HCEC 1CT (cell line): ENCODE results near the gene RIN3.
A peak's percentile ranks its signal among the peaks of the same experiment; 100 is the strongest.

Source experiments
- DNase-seq: peaks from one replicate; pipeline ENCODE4 v3.0.0-alpha.2; 2017

RIN3 gene

GRCh38 chr14:92695562-92695961 is 182.0 kb downstream of the RIN3 start:
- no peak for DNase-seq

DNA sequence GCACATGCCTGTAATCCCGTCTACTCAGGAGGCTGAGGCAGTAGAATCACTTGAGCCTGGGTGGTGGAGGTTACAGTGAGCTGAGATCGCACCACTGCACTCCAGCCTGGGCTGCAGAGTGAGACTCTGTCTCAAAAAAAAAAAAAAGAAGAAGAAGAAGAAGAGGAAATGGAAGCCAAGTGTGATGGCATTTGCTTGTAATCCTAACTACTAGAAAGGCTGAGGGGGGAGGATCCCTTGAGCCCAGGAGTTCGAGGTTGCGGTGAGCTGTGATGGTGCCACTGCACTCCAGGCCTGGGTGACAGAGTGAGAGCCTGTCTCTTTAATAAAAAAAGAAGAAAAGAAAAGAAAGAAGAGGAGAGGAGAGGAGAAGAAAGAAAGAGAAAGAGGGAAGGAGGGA is 182.8 kb downstream of the RIN3 start:
- DNase-seq: no peak

- no peak for DNase-seq
Observed at GRCh38 chr14:92698393-92698792, 184.8 kb downstream of the RIN3 start.

- no peak for DNase-seq
Observed at GRCh38 chr14:92701826-92702225, 188.2 kb downstream of the RIN3 start.

DNA sequence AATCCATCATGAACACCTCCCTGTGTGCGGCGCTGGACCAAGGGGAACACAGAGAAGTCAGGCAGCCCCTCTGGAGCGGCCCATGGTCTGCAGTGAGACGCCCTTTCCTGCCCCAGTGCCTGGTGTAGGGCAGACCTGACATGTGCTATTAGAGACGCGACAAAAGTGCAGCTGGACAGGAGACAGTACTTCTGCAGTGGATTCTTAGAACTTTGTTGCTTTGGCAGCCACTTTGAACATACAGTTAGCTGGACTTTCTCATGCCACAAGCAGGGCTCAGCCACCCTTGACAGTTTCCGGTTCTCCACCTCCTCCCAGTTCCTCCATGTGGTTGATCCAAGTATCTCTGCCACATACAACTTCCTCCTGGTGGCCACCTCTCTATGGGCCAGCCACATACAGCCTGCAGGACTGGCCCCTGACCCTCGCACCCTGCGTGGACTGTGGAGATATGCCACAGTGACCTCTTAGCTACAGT is 188.9 kb downstream of the RIN3 start:
- DNase-seq: no peak

GRCh38 chr14:92703516-92703915 is 189.9 kb downstream of the RIN3 start:
- DNase-seq: no peak

DNA sequence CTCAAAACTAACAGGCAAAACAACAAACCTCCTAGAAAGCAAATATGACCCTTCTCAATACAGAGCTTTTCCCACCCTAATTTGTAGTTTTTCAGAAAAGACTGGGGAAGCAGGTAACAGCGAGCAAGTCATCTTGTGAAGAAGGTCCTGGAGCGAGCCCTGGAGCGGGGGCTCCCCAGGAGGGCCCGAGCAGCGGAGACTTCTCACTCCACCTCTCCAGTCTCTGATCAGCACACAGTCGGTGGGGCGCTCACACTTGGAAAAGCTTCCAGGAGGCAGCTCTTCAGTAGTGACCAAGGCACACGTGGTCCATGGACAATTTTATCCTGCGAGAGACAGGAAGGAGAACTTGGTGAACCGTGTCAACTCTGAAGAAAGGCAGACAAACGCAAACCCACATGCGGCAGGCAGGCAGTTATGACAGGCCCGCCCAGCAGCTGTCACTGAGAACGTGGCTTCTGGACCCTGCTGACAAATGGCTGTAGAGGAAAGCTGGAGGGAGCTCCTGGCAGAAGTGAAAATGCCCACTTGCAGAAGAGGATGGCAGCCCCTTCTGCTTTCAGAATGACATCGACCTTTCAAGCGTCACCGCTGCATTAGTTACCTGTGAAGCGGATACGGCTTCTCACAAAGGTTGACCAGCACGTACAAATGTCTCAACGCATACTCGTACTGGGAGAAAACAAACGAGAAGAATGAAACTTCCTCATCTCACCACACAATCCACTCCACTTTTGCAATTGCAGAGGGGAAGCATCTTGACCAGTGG is 190.6 kb downstream of the RIN3 start:
- DNase-seq: no peak

DNA sequence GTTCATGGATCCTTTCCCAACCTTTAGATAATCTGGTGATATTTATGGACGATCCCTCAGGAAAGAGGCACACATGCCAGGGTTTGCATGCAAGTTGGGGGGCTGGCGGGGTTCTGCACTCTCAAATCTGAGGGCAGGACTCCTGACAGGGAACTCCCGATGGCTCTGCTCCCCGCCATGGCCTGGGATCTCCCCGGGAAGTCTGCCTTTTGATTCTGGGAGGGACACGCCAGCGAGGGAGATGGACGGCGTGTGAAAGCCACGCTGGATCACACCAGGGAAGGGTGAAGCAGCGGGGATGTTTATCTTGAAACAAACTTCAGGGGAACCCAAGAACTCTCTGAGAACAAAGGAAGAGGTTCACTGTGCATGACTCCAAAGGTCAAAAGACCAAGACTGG is 191.2 kb downstream of the RIN3 start:
- no peak for DNase-seq

- no peak for DNase-seq
Observed at GRCh38 chr14:92706386-92706785, 192.8 kb downstream of the RIN3 start.

- no peak for DNase-seq
Observed at GRCh38 chr14:92709340-92710000, 195.9 kb downstream of the RIN3 start.

- no peak for DNase-seq
Observed at GRCh38 chr14:92710001-92710341, 196.4 kb downstream of the RIN3 start.

DNA sequence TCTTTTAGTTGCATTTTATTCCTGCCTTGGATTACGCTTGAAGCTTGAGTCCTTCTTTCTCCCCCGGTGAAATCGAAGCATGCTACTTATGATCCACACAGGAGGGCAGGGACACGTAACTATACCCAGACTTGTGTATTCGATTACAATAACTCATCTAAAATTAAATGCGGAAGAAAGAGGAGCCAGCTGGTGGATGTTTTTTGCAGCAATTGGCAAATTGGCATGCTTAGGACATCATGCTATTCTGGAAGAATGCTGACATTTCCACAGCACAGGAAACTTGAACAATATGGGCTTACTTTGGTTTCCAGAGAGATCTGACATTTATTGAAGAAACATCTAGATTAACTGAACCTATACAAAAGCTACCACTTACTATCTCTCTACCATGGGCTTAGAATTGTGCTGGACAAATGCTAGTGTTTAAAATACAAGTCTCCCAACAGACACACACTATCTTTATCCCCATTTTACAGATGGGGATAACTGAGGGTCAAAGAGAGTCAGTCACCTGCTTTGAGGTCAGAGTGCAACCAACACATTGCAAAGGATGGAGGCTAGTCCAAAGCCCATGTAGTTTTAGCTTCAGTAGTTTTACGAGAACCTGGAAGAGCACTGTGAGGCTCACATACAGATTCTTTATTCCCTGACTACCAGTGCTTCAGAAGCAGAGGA is 198.5 kb downstream of the RIN3 start:
- no peak for DNase-seq

DNA sequence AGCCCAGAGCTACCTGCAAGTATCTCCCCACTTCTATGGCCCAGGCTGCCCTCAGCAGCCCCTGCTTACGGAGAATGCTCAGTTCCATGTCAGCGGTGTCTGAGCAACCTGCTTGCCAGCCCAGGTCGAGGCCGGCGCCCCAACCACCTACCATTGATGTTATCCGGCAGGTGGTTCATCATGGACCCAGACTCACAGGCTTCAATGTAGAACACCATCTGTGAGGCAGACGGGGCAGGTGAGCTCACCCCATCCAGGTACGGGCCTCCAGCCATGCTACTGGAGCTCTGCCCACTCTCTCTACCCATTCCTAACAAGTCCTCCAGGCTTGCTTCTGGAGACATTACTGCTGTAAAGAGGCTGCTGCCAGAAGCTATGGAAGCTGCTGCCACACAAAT is 199.1 kb downstream of the RIN3 start:
- DNase-seq: no peak

GRCh38 chr14:92714739-92715307 is 201.2 kb downstream of the RIN3 start:
- peak; percentile 53 for DNase-seq

DNA sequence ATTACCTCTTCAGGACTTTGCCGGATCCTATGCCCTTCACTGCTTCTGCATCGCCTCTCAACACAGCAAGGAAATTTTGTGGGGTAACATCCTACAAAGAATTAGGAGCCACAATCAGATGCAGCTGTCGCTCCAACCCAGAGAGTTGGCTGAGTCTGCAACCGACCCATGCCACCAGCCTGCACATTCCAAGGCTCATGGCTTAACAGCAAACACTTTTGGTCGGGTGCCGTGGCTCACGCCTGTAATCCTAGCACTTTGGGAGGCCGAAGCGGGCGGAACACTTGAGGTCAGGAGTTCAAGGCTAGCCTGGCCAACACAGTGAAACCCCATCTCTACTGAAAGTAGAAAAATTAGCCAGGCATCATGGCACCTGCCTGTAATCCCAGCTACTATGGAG is 202.6 kb downstream of the RIN3 start:
- DNase-seq: no peak

DNA sequence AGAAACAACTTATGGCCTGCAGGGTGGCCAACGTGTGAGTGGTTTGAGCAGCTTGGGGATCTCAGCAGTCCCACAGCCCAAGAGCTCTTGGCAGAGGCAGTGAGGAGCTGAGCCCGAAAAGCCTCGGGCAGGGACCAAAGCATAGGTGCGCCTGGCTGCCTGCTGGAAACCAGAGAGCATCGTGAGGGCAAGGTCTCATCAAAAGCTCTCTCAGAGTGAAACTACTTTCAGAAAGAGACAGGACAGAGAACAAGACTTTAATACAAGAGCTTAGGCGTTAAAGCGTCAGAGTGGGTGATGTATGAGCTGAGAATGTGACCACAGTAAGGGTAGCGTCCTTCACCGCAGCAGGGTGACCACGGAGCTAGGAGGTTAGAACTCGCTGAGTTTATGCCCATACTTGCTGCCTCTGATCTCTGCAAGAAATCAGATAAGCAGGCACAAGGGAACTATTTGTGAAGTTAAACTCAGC is 204.0 kb downstream of the RIN3 start:
- no peak for DNase-seq

DNA sequence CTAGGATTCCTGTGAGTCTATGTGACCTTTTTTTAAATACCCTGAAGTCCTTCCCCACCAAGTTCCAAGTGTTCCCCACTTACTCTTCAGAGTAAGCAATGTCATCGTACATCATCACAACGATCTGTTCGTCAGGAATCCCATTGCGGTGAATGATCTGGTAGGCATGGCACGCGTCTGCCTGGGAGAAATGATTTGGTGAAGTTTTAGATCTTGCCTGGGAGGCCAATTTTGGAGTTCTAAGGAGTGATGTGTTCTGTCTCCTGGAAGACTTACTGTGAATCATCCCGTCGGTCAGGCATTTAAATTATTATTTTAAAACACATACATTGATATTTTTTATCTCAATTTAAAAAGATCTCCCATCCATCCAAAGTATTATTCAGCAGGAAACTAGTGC is 205.1 kb downstream of the RIN3 start:
- no peak for DNase-seq

GRCh38 chr14:92719421-92719820 is 205.8 kb downstream of the RIN3 start:
- no peak for DNase-seq

DNA sequence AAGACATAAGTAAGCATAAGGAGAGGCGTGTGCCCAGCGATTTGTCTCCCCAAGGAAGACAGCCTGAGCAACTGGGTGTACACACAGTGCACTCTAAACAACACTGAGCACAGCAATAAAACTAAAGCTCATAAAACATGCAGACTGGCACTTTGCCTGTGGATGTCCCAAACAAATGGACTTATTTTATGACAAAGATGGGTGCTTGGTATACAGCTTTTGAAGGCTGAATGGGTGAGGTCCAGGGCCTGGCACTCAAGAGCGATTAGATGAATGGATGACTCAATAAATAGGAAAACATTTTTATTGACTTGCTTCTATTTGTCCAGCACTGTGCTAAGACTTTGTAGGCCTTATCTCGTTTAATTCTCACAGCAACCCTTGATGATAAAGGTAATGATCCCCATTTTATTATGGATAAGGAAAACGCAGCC is 206.3 kb downstream of the RIN3 start:
- no peak for DNase-seq

DNA sequence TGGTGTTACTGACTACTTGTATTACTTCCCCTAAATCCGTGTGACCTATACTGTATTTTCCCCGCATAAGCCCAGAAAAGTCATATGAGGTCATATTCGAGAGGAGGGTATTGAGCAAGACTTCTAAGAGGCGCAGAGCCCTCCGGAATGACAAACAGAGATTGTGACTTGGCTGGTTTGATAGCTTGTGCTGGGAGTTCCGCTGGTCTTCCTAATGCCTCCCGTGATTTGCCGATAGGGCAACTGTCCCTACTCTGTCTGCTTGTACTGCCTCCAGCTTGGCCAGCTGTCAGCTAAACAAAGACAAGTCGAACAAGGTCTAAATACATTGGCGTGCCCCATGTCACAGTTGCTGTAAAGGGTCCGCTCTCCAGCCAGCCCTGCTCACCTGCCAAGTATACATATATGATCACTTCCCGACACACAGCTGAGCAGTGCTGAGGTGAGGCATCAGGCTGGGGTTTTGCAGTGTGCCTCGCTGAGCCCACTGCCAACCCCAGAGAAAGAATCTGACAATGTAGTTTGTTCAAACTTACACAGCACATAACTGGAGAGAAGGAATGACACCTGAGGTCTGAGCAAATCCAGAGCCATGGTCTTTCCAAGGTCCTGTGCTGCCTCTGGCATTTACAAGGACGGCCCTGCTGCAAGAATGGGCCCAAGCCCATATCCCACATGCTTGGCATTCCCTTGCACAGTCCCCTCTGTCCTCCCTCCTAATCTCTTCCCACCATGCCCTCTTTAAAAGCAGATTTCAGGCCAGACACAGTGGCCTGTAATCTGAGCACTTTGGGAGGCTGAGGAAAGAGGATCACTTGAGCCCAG is 211.1 kb downstream of the RIN3 start:
- no peak for DNase-seq

- DNase-seq: peak; percentile 97
Observed at GRCh38 chr14:92726135-92726932, 212.8 kb downstream of the RIN3 start.

DNA sequence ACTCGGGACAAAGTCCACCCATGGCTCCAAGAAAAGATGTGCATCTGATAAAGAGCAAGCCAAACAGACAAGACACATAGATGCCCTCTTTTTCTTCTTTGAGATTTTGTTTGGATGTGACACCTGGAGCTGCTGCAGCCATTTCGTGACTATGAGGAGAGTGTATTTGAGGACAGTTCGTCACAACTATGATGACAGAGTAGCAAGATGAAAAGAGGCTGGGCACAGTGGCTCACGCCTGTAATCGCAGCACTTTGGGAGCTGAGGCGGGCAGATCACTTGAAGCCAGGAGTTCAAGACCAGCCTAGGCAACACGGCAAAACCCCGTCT is 213.3 kb downstream of the RIN3 start:
- DNase-seq: no peak
